ENCODE measurements around the gene ZNF541. TPM values are rescaled to one million over a fixed set of nuclear protein-coding genes. Genes with fewer than 3 reads are reported as not detected.

ZNF541 gene
- total and polyA plus RNA-seq, 11 donors, result 0.15 to 3.8 (median 1.1) TPM

DNA sequence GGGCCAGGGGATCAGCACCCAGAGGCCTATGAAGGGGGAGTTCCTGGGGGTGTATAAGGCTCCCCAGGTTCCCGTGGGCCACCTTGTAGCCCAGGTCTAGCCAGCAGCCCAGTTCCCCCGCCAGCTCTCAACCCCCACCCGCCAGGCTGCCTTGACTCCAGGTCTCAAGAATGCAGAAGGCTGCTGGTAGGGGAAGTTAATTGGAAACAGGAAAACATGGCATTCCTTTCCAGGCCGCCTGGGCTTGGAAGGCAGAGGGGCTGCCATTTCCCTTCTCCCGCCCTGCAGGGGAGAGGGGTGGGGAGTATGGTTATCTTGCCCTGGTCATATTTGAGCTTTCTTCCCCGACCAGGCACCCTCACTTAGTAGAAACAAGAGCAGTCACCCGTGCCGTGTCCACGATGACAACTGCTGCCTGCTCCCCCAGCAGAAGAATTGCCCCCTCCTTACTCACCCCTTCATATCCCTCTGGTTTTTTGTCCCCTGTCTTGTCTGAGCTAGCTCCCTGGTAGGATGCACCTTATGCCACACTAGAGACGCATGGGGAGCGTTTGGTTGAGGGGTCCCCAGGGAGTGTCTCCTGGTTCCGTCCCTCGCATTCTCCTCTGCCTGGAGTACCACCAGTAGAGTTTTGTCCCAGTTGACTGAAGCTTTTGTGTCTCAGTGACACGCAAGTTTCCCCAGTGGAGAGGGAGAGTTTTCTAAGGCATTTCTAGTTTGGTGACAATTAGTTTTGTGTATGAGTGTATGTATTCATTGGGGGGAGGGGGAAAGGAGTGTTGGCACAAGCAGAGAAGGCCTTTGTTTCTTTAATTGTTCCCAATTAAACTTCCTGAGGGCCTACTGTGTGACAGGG lies 40.4 kb upstream of the ZNF541 start:
- peaks cover 2 to 57% (median 39%) of the 10 kb centered on the region in 12 donors for H3K4me1 ChIP-seq
- intact Hi-C loops (cut with DNase I), result loop anchor here in 6 of 10 donors (5.0 to 10.0 kb wide), 4 partner anchors 49 to 84 kb away; no protein-coding TSS in a partner anchor
- no peaks in the 10 kb centered on the region for H3K9me3 ChIP-seq
- no peak overlapping the region for H3K4me3 ChIP-seq
- peaks cover 0 to 10% (median 0%) of the 10 kb centered on the region in 9 donors for H3K36me3 ChIP-seq
- H3K27ac ChIP-seq, result peak overlapping the region in 10 of 12 donors; percentile 23 to 99 (median 34)
- no peaks in the 10 kb centered on the region for H3K27me3 ChIP-seq
- ATAC-seq, result no peak
- TF ChIP-seq, protein P1, sequence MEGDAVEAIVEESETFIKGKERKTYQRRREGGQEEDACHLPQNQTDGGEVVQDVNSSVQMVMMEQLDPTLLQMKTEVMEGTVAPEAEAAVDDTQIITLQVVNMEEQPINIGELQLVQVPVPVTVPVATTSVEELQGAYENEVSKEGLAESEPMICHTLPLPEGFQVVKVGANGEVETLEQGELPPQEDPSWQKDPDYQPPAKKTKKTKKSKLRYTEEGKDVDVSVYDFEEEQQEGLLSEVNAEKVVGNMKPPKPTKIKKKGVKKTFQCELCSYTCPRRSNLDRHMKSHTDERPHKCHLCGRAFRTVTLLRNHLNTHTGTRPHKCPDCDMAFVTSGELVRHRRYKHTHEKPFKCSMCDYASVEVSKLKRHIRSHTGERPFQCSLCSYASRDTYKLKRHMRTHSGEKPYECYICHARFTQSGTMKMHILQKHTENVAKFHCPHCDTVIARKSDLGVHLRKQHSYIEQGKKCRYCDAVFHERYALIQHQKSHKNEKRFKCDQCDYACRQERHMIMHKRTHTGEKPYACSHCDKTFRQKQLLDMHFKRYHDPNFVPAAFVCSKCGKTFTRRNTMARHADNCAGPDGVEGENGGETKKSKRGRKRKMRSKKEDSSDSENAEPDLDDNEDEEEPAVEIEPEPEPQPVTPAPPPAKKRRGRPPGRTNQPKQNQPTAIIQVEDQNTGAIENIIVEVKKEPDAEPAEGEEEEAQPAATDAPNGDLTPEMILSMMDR (IDR thresholded peaks at IDR 0.05), result no peak
- no peak for TF ChIP-seq POLR2A (IDR thresholded peaks at IDR 0.05)
- no peak for DNase-seq
- WGBS, 4 donors, result 39 to 53% (median 48%) methylated on average over 14 of the region's 14 CpGs

DNA sequence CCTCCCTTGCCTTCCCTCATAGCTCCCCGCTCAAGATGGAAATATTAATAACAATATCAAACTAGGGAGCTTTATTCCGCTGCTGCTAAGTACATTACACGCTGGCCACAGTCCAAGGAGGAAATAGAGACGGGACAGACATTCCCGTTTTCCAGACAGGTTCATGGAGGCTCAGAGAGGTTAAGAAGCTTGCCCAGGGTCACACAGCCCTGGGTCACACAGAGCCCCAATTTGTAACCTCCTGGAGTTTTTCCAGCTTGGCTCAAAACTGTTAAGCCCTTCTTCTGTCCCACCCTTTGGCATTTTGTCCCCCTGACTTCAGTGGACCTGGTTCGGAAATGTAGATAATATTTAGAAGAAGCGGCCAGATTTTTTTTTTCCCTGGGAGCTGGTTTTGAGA lies 38.0 kb upstream of the ZNF541 start:
- Histone ChIP-seq H3K27ac (peak overlapping the region in 9 of 12 donors; percentile 88 to 100 (median 99)), H3K27me3 (no peaks in the 10 kb centered on the region), H3K4me3 (peak overlapping the region in 10 of 12 donors; percentile 86 to 100 (median 100)), H3K9me3 (no peaks in the 10 kb centered on the region), H3K4me1 (peaks cover 2 to 58% (median 35%) of the 10 kb centered on the region in 12 donors), H3K36me3 (peaks cover 0 to 10% (median 0%) of the 10 kb centered on the region in 9 donors)
- 23 to 50% (median 34%) methylated on average over 7 of the region's 7 CpGs for WGBS, 4 donors
- TF ChIP-seq, protein P1 (IDR thresholded peaks at IDR 0.05), result no peak
- TF ChIP-seq POLR2A (IDR thresholded peaks at IDR 0.05), result no peak
- DNase-seq, result peak in 1 of 5 donors; percentile 43
- intact Hi-C loops (cut with DNase I), result loop anchor here in 6 of 10 donors (5.0 to 10.0 kb wide), 4 partner anchors 51 to 86 kb away; no protein-coding TSS in a partner anchor
- no peak for ATAC-seq

DNA sequence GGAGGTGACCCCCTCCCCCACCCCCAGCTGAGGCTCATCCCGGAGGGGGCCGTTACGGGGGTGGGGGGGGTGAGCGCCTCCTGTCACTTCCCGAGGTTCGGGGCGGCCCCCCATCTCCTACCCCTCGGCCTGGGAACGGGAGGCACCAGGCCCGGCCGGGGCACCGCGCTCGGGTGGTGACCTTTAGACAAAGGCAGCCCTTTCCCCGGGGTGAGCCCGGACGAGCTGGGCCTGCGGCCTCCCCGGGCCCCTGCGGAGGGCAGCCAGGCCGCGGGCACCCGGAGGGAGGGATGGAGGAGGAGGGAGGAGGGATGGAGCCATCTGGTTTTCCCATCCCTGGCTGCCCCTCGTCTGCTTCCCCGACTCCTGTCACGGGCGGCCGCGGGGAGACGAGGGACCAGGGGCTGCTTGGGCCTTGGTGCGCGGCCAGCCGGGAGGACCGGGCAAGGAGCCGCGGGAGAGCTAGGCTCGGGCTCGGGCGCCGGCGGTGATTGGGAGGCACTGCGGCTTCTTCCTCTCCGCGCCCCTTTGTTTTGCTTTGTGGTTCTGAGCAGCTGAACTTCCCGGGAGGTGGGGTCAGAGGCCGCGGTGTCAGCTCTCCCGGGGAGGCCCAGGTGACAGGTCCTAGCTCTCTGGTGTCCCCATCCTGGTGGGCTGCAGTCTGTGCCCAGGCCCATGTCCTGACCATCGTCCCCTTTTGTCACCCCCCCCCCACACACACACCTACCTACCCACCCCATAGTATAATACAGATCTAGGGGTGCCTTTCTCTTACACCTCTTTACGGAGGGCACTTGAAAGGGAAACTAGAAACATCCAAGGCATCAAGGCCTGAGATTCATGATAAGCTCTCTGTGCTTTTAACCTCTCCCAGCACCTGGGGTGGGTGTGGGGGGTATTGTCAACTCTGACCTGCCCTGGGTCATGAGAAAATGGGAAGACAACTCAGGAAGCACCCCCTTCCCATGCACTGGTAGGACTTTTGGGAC lies 37.3 kb upstream of the ZNF541 start:
- no peaks in the 10 kb centered on the region for H3K9me3 ChIP-seq
- ATAC-seq (peak in 3 of 4 donors; percentile 16 to 26 (median 20)), DNase-seq (peak; percentile 46 to 78 (median 50))
- intact Hi-C loops (cut with DNase I), result loop anchor here in 9 of 10 donors (2.0 to 10.0 kb wide), 12 partner anchors 52 to 335 kb away; partner anchors contain the start of genes NAPA (in 4 of the 9) and INAFM1 (in 1 of the 9)
- peak overlapping the region; percentile 83 to 100 (median 98) for H3K4me3 ChIP-seq
- TF ChIP-seq, protein P1 (IDR thresholded peaks at IDR 0.05), result no peak
- TF ChIP-seq POLR2A (IDR thresholded peaks at IDR 0.05), result no peak
- no peaks in the 10 kb centered on the region for H3K27me3 ChIP-seq
- WGBS, 4 donors, result 0 to 1% (median 1%) methylated on average over 14 to 50 of the region's 50 CpGs
- H3K27ac ChIP-seq, result peak overlapping the region; percentile 84 to 100 (median 99)
- peaks cover 2 to 54% (median 34%) of the 10 kb centered on the region in 12 donors for H3K4me1 ChIP-seq
- peaks cover 0 to 9% (median 0%) of the 10 kb centered on the region in 9 donors for H3K36me3 ChIP-seq
